Measurements from ENCODE around the gene MYO7A. TPM values are rescaled to one million over a fixed set of nuclear protein-coding genes. Genes with fewer than 3 reads are reported as not detected.

Gene MYO7A
- total and polyA plus RNA-seq, 2 donors (not counting 1 experiment from before 2014, with no cell fraction given), result 0.03 to 0.07 TPM

- Histone ChIP-seq H3K9me3 (ENCODE audit: control extremely low read depth in 1 of 3, control insufficient read depth in 2 of 3, insufficient read depth in 1 of 3, low read length in 2 of 3) (peaks cover 0 to 14% (median 11%) of the 10 kb centered on the region in 3 donors), H3K4me3 (ENCODE audit: control extremely low read depth in 1 of 5, extremely low read depth in 1 of 5, insufficient read depth in 1 of 5, low read depth in 2 of 5, low read length in 4 of 5) (no peak overlapping the region), H3K4me1 (ENCODE audit: control insufficient read depth in 2 of 2, insufficient read depth in 2 of 2, low read length in 2 of 2) (no peaks in the 10 kb centered on the region), H4K20me1 (ENCODE audit: control insufficient read depth, insufficient read depth, low read length, poor library complexity, severe bottlenecking) (no peaks in the 10 kb centered on the region), H3K27me3 (replicated peaks in 1 of 4; ENCODE audit: control extremely low read depth in 1 of 4, control insufficient read depth in 3 of 4, insufficient read depth in 4 of 4, low read length in 3 of 4) (peaks cover 0 to 4% (median 0%) of the 10 kb centered on the region in 4 experiments), H3K4me2 (replicated peaks; ENCODE audit: low read depth, low read length, poor library complexity, severe bottlenecking) (no peak overlapping the region), H3K27ac (ENCODE audit: low read length in 2 of 2) (no peak overlapping the region), H3K36me3 (replicated peaks in 1 of 2; ENCODE audit: control extremely low read depth in 1 of 2, control insufficient read depth in 1 of 2, extremely low read depth in 1 of 2, insufficient read depth in 2 of 2, low read length in 1 of 2) (no peaks in the 10 kb centered on the region), H3K79me2 (ENCODE audit: control insufficient read depth, insufficient read depth, low read length) (no peaks in the 10 kb centered on the region), H2AFZ (ENCODE audit: insufficient read depth, low read depth, low read length, poor library complexity, severe bottlenecking) (no peak overlapping the region), H3K9ac (ENCODE audit: low read length) (no peak overlapping the region)
- DNase-seq (no peak), ATAC-seq (ENCODE audit: low read depth) (no peak)
- Mint-ChIP-seq H3K27ac (no peak overlapping the region), H3K4me3 (no peak overlapping the region), H3K4me1 (no peaks in the 10 kb centered on the region), H3K9me3 (ENCODE audit: insufficient read depth) (peaks cover 5% of the 10 kb centered on the region), H3K27me3 (peaks cover 32% of the 10 kb centered on the region)
- TF ChIP-seq EZH2 (IDR thresholded peaks at IDR 0.05; ENCODE audit: borderline replicate concordance, insufficient read depth, low read depth, low read length, poor library complexity, severe bottlenecking) (no peak), CTCF (IDR thresholded peaks at IDR 0.05) (no peak)
- intact Hi-C loops (cut with micrococcal nuclease), result no loop called here
- 100% methylated on average over 1 of the region's 2 CpGs for WGBS (ENCODE audit: insufficient coverage)
- CTCF ChIA-PET, result interaction anchor here (0.6 kb wide), 1 partner anchor 21 kb away, joined by 3 read pairs; no protein-coding TSS in a partner anchor
- POLR2A ChIA-PET, result no interaction called here
These were observed 131.6 kb downstream of the MYO7A start for GRCh38 chr11:77259641-77260040.

- H2AFZ ChIP-seq (ENCODE audit: insufficient read depth, low read depth, low read length, poor library complexity, severe bottlenecking), result no peak overlapping the region
- CTCF ChIA-PET, result no interaction called here
- H3K9me3 Mint-ChIP-seq (ENCODE audit: insufficient read depth), result peaks cover 5% of the 10 kb centered on the region
These were observed 134.8 kb downstream of the MYO7A start for GRCh38 chr11:77262803-77263202.

More at GRCh38 chr11:77262803-77263202, 134.8 kb downstream of the MYO7A start:
- ATAC-seq (ENCODE audit: low read depth), result no peak
- no peaks in the 10 kb centered on the region for H3K4me1 Mint-ChIP-seq
- H3K79me2 ChIP-seq (ENCODE audit: control insufficient read depth, insufficient read depth, low read length), result no peaks in the 10 kb centered on the region
- H3K27ac ChIP-seq (ENCODE audit: low read length in 2 of 2), result no peak overlapping the region
- H3K36me3 ChIP-seq (replicated peaks in 1 of 2; ENCODE audit: control extremely low read depth in 1 of 2, control insufficient read depth in 1 of 2, extremely low read depth in 1 of 2, insufficient read depth in 2 of 2, low read length in 1 of 2), result no peaks in the 10 kb centered on the region
- no peak overlapping the region for H3K27ac Mint-ChIP-seq
- no peak overlapping the region for H3K4me3 Mint-ChIP-seq
- H3K9ac ChIP-seq (ENCODE audit: low read length), result no peak overlapping the region
- intact Hi-C loops (cut with micrococcal nuclease), result no loop called here
- H3K4me1 ChIP-seq (ENCODE audit: control insufficient read depth in 2 of 2, insufficient read depth in 2 of 2, low read length in 2 of 2), result no peaks in the 10 kb centered on the region
- peaks cover 0 to 14% (median 11%) of the 10 kb centered on the region in 3 donors for H3K9me3 ChIP-seq (ENCODE audit: control extremely low read depth in 1 of 3, control insufficient read depth in 2 of 3, insufficient read depth in 1 of 3, low read length in 2 of 3)
- DNase-seq, result no peak
- H3K27me3 ChIP-seq (replicated peaks in 1 of 4; ENCODE audit: control extremely low read depth in 1 of 4, control insufficient read depth in 3 of 4, insufficient read depth in 4 of 4, low read length in 3 of 4), result peaks cover 0 to 4% (median 0%) of the 10 kb centered on the region in 4 experiments
- POLR2A ChIA-PET, result no interaction called here
- H3K4me3 ChIP-seq (ENCODE audit: control extremely low read depth in 1 of 5, extremely low read depth in 1 of 5, insufficient read depth in 1 of 5, low read depth in 2 of 5, low read length in 4 of 5), result no peak overlapping the region
- no peaks in the 10 kb centered on the region for H4K20me1 ChIP-seq (ENCODE audit: control insufficient read depth, insufficient read depth, low read length, poor library complexity, severe bottlenecking)
- H3K4me2 ChIP-seq (replicated peaks; ENCODE audit: low read depth, low read length, poor library complexity, severe bottlenecking), result no peak overlapping the region
- H3K27me3 Mint-ChIP-seq, result peaks cover 22% of the 10 kb centered on the region
- TF ChIP-seq EZH2 (IDR thresholded peaks at IDR 0.05; ENCODE audit: borderline replicate concordance, insufficient read depth, low read depth, low read length, poor library complexity, severe bottlenecking), result no peak
- no peak for TF ChIP-seq CTCF (IDR thresholded peaks at IDR 0.05)

Other genes starting within 250 kb of the MYO7A start
- not detected in 2 replicates for gene B3GNT6, start 93.8 kb upstream of the MYO7A start, total RNA-seq
- gene B3GNT6, start 93.8 kb upstream of the MYO7A start, polyA plus RNA-seq, result not detected in 2 replicates
- gene CAPN5, start 61.3 kb upstream of the MYO7A start, total RNA-seq, result 0.74 and 2.3 TPM in 2 replicates
- 0.45 and 0.78 TPM in 2 replicates for gene CAPN5, start 61.3 kb upstream of the MYO7A start, polyA plus RNA-seq
- gene OMP, start 25.4 kb upstream of the MYO7A start, total RNA-seq, result not detected in 2 replicates
- gene OMP, start 25.4 kb upstream of the MYO7A start, polyA plus RNA-seq, result not detected in 2 replicates
- gene GDPD4, start 173.4 kb downstream of the MYO7A start, total RNA-seq, result not detected in 2 replicates
- gene GDPD4, start 173.4 kb downstream of the MYO7A start, polyA plus RNA-seq, result not detected in 2 replicates